ENCODE results near the gene ALPI.

Gene ALPI

DNA sequence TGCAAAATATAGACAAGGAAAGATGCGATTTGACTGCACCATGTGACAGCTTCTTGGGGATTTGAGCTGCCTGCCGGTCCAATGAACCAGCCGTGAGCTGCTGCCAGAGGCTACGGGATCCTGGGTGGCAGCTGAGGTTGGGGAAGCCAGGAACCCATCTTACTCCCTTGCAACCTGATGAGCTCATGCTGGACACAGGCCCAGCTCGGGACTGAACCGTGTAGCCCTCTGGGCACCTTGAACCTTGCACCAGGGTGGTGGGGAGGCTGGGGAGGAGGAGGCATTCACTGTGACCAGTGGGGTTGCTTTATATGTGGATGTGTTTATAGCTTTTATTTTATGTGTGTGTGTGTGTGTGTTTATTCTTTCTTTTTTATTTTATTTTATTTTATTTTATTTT lies 9.1 kb downstream of the ALPI start:
- no peak for DNase-seq

DNA sequence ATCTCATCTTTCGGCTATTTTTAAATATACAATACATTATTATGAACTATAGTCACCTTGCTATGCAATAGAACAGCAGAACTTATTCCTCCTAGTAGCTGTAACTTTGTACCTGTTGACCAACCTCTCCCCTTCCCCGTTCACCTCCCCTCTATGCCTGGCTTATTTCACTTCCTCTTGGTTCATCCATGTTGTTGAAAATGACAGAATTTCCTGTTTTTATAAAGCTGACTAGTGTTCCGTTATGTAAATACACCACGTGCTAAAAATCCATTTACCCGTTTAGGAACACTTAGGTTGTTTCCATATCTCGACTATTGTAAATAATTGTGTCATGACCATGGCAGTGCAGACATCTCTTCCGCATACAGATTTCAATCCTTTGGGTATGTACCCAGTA lies 10.3 kb downstream of the ALPI start:
- DNase-seq: no peak

DNA sequence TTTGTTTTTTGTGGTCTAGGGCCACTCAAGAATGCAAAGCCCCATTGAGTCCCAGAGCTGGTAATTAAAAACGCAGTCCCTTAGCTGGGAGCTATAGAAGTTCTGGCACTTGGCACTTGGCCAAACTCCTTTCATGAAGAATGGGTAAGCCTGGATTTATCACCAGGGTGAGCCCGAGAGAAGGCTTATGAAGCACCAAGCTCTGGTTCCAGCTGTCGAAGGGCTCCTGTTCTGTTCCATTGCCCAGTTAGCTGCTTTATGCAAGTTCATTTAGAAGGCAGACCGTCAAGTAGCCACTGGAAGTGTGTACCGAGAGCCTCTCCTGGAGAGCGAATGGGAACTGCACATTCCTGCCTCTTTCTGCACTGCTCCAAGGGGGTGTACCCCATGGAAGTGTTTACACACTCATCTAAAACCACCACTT lies 17.5 kb downstream of the ALPI start:
- no peak for DNase-seq

DNA sequence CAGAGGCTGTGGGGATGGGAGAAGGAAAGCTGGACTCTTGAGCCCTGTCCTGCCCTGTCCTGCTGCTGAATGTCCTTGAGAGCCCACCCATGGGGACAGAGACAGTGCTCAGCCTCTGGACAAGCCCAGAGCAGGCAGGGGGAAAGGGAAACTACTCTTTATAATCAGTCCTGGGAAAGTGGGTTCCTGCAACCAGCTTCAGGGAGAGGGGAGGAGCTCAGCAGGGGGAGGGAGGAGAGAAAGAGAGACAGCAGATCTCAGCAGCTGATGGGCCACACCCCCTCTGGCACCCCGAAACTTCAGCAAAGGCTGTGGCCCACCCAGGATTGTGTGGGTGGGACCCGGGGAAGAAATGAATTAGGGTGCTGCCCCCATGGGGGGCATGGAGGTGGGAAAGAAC lies 20.1 kb downstream of the ALPI start:
- no peak for DNase-seq

DNA sequence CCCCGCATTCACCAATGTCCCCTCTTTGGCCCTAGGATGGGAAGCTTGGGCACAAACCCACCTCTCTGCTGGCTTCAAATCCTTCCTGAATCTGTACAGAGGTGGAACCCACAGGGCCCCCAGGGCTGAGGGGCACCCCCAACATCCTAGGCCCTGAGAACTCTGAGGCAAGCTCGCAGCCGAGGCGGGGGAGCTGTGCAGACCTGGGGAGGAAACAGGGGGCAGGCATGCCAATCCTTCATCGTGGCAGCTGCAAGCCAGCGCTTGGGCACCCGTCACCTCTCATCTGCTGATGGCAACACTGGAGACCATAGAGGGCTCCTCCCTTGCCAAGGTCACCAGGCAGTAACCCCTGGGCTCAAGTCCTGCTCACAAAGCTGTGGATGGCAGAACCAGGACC lies 20.8 kb downstream of the ALPI start:
- no peak for DNase-seq

DNA sequence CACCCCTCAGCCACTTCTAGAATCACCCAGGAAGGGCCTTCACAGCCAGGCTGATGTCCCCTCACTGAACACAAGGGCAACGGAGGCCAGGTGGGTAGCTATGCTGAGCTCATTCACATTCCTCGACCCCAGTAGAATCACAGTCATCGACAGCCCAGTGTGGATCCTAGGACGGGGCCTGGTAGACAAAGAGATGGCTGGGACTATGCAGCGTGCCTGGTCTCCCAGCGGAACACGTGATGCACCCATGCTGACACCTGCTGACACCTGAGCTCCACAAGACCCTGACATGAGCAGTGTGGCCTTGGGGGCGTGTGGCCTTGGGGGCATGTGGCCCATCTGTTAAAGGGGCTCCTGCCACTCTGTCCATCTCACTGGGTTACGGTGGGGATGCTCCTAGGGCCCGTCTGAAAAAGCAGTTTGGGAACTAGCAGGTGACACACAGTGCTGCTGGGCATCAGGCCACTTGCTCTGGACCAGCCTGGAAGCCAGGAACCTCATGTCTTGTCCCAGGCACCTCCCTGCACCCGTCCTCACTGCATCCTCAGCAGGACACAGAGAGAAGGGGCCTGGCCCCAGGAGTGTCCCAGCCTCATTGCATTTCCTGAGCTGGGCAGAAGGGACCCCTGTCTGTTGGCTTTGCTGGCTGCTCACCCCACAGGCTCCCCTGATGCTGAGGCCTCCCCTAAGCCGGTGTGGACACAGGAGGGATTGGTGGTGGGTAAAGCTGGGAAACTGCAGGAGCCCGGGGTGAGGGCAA lies 22.0 kb downstream of the ALPI start:
- no peak for DNase-seq

DNA sequence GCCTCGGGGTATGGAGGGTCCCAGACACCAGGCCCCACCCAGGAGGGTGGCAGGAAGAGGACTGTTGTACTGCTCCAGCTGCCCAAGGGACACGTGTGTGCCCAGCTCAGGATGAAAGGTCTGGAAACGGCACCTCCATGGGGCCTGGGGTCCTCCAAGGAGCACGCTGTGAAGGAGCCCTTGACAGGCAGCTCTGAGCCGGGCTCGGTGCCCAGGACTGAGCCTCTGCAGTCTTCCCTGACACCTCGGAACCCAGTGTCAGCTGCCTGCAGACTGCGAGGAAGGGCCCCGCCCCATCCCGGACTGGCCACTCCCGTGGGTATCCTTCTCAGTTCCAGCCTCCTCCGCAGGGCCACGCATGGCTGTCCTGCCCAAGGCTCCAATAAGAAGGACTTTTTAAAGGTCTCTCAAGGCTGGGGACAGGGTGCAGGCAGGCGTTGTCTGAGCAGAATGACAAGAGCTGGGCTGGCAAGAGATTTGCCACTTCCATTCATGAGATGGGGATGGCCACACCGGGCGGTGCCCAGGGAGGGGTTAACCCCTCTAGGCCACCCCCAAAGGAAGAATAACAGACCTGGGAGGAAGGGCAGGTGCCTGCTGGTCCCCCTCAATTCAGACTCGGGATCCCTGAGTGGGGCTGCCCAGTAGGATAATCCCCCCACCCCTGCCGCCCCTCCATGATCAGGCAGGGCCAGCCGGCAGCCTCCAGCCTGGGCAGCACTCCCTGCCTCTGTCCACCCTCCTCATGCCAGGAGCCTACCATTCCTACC lies 22.8 kb downstream of the ALPI start:
- DNase-seq: no peak

DNA sequence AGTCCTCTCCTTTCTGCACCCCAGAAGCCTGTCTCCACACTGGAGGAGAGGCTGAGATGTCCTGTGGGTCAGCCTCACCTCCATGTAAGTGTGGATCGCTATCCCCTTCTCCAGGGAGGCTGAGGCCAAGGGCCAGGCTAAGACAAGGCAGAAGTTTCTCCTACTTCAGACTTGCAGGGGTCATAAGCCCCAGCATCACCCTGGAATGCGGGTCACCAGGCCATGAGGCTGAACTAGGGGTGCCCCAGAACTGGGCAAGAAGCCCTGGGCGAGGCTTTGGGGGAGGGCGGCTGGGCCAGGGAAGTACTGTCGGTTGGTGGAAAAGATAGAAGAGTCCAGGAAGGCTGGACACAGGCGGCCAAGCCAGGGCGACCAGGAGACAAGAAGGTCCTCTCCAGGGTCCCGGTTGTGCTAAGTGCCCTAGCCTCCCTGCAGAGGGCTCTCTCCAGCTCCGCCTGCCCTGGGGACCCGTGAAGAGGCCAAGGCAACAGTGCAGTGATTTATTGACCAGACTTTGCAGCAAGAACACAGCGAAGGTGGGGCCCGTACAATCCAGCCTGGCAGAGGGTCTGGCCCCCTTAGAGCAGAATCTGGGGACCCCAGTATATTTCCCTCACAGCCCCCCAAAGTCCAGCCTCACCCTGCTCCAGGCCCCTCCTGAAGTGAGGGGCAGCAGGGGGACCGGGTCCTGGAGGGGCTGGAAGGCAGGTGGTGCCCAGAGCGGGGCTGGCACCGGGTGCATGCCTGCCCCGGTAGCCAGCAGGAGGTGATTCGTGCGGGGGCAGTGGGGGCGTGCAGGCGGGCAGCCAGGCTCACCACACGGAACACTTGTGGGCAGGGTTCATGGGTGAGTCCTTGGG lies 23.6 kb downstream of the ALPI start:
- no peak for DNase-seq

DNA sequence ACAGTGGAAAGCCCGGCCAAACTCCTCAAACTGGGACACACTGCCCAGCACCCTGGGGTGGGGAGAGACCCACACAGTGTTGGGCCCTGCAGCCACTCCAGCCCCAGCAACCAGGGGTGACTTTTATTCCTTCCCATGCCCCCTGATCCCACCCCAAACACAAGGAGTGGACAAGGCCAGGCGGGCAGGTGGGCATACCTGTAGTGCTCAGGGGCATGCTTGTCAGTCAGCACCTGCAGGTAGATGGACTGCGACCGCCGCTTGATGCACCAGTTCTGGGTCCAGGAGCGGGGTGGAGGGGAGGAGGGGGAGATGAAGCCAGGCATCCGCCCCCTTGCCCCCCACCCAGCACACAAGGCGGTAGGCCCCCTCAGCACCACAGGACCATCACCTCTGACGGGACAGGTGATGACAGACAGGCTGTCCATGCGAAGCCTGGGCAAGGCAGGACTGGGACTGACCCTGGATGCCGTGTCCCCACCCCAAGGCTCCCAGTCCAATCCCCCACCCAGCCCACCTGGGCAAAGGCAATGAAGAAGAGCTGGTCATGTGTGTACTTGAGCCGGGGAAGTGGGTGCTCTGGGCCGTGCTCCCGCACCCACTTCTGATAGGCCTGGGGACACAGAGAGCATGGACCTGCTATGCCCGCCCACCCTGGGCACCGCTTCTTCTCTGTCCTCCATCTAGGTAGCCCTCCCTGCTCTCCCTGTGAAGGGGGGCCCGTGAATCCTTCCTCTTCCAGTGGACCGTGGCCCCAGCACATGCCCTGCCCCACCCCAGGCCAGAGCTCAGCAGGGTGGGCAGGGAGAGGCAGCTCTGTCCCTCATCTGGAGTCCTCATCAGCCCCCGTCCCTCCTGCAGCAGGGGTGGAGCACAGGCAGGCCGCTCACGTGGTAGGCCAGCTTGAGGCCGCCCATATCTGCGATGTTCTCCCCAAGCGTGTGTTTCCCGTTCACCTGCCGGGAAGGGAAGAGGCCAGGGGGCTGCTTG lies 24.5 kb downstream of the ALPI start:
- no peak for DNase-seq

DNA sequence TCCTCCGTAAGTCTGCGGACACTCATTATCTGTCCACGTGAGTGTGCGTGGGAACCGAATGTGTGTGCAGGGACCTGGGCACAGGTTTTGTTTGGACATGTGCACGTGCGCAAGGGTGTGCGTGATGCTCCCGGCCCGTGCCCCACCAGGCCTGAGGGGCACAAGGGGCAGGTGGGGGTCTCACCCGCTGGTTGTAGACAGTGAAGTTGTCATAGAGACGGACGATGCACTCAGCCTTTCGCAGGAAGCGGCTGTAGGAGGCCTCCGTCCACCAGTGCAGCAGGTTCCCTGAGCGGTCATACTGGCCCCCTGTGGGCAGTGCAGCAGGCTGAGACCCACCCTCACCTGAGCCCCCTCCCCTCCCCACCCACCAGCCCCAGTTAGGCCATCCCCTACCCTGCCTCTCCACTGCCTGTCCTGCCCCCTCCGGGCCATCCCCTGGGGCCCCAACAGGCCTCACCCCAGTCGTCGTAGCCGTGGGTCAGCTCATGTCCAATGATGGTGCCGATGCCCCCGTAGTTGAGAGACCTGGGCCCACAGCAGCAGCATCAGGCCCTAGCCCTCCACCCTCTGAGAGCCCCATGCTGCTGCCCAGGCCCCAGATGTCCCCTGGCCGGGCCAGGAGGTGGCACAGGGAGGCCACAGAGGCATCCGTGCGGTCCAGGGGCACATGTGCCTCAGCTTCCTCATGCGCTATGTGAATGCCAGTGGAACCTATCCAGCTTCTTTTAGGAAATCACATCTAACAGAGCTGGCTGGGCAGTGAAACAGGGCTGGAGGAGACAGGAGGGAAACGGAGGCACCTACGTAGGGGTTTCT lies 25.6 kb downstream of the ALPI start:
- DNase-seq: no peak

DNA sequence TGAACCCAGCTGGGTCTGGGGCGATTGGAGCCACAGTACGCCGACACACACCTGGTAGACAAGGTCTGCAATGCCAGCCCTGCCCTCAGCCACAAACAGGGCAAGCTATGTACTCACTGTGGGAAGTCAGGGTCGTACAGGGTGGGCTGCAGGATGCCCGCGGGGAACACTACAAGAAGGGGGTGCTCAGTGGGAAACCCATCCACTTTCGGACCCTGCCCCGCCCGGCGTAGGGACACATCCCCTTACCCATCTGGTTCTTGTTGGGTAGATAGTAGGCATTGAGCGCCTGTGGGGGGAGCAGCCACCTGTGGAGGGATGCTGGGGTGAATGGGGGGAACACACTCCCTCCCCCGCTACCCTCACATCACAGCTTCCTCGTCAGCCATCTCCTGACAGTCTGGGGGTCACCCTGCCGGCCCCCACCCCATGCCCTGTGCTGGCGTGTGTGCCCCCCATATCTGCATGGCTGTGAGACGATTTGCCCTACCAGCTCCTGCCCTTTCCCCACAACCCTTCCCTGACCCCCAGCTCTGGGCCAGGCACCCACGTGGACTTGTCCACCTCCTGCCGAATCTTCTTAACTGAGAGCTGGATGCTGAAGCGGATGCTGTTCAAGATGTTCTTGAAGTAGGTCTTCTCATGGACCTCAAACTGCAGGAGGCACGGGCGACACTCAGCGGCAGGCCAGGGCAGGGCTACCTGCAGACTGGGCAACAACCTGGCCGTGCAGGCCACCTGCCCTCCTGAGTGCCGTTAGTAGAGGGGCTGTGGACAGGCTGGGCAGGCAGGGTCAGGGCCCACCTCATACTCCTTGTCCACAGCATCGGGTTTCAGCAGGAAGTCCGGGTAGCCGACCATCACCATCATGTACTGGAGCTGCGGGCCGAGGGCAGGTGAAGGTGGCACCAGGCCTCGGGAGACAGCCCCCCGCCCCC lies 26.6 kb downstream of the ALPI start:
- DNase-seq: no peak

DNA sequence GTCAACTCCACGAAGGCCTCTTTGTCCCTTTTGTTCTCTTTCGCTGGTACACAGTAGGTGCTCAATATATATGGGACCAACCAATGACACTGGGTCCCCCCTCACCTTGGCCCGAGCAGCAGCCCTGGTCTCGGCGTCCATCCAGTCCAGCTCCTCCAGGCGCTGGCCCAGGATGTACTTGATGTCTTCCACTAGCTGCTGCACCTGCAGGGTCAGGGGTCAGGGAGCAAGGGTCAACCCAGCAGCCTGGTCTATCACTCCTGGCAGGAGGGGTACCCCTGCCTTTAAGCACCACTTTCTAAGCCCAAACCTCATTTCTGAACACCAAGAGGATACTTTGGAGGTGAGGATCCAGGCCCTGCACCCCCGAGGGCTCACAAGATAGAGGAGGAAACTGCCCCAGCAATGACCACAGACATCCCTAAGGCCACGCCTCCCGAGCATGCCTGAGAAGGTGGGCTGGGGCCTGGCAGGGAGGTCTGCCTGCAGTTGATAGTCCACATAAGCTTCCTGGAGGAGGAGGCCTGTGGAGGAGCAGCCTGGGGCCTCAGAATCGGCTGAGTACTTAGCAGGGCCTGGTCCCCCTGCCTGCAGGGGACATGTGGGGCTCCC lies 27.5 kb downstream of the ALPI start:
- no peak for DNase-seq

DNA sequence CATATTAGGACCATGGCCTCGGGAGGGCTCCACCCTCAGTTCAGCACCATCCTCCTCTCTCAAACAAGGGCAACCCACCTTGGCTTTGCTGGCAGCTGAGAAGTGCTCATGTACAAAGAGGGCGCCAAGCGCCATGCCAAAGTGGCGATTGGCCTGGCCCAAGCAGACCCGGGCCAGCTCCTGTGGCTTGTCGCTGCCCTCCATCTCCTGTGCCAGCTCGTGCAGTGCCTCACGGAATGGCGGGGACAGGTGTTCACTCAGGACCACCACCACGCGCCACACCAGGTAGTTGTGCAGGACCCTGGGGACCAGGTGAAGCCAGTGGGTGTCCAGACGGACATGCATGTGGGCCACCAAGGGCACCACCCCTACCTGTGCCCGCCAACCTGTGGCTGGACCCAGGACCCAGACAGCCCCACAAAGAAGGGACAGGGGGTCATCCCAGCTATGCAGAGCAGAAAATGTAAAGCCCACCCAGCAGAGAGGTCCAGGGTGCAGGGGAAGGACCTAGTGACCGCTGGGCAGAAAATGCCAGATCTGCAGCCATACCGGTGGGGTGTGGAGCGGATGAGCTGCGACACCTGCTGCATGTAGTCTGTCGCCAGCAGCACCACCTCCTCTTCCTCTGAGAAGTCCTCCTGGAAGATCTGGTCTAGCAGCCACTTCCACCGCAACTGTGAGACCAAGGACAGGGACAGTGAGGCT lies 28.1 kb downstream of the ALPI start:
- DNase-seq: no peak

DNA sequence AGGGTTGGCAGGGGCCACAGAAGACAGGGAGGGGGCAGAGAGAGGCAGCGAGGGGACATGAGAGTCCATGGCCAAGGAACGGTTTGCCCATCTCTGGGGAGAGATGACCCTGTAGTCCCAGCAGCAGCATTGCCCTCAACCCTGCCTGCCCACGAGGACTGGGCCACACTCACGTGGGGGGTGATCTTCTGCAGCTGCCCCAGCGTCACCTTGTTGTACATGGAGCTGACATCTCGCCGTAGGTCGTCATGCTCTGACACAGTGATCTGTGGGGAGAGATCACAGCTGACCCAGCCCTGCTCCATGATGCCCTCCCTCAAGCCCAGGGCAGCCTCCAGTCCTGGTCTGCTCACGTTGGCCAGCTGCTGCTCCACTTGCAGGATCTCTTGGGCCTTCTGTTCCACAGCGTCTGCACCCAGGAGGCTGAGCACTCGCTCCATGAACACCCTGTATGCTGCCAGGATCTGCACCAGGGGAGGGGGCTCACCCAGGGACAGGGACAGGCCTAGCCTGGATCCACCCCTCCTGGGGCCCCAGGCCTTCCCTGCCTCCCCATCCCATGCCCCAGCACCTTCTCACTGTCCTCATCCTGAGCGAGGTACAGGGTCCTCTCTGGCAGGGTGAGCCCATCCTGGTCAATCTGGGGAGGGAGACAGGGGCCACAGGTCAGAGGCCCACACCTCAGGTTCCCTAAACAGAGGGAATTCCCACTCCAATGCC lies 28.8 kb downstream of the ALPI start:
- no peak for DNase-seq

DNA sequence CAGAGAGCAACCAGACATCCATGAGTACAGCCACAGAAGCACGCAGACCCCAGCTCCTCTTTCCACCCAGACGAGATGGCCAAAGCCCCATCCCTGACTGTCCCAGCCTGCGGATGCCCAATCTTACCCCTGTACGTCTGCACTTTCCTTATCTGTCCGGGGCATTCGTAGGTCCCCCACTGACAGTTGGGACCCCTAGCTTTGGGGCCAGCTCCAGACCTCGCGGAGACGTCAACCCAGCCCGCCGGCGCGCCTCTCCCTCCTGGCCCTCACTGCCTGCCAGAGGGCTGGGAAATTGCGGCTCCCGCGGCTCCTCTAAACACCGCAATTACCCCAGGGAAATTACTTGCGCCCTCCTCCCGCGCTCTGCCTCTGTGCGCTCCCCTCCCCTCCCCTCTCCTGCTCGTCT lies 29.4 kb downstream of the ALPI start:
- DNase-seq: no peak

DNA sequence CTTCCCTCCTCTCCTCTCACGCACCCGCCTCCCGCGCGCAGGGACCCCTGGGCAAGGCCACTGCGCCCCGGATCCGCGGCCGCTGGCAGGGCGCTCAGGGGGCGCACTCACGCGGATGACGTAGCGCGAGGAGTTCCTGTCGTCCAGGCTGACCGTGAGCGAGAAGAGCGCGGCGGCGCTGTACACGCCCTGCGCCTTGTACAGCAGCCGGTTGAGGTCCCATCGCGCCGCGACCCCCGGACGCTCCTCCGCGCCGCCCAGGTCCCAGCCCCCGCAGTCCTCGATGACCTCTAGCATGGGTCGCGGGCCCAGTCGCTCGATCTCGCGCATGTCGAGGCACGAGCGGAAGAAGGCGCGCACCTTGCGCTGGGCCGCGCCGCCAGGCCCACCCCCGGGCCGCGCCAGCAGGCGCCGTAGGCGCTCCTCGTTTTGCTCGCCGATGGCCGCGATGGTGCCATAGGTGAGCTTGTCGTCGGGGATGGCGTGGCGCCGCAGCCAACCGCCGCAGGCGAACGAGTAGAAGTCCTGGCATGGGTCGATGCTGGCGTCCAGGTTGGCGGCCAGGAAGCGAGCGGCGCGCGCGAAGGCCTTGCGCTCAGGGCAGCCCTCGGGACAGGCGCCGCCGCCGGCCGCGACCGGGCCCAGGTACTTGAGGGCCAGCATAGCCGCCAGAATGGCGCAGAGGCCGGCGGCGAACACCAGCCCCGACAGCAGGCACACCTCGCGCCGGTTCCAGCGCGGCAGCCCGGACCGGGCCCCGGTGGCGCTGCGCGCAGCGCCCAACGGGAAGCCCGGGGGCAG lies 30.0 kb downstream of the ALPI start:
- DNase-seq: no peak

DNA sequence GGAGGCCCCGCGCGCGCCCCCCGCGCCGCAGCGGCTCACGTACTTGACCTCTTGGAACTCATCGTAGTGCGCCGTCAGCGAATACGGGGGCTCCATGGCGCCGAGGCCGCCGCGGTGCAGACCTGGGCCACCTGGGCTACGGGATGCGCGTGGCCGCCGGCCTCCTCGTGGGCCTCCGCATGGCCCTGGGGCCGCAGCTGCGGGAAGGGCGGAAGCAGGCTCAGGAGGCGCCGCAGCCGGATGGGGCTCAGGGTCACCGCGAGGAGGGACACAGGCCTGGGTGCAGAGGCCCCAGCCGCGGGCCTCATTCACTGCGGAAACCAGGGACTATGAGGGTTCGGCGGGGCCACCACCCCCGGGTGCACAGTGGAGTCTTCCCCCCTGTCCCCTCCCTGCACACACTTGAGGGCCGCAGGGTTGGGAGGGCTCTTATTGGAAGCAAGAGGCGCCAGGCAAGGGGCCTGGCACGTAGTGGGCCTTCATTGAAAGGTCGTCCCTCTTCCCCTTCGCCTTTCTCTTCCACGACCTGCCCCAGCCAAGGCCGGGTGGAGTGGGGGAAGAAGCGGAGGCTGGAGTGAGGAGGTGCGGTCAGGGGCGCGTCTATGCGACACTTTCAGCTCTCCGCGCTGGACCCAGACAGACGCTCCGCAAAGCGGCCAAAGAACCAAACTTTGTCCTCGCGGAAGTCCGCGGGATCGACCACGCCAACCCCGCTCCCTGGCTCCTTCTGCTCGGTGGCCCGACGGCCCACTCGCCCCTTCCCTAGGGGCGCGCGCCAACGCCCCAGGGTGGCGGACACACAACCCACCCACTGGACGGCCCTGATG lies 30.8 kb downstream of the ALPI start:
- no peak for DNase-seq

Data from kidney glomerular epithelial cell (primary cell).